GM21717 (cell line): ENCODE measurements around the gene GRB7.
"Not testable (repeated sequence)": the region's sequence is repeated elsewhere in the genome, so short reads cannot be mapped to it uniquely, and the experiment has no call there.

Experiments used
- ATAC-seq: cut with Tn5 transposase; IDR thresholded peaks from one replicate; pipeline ENCODE4 v1.9.1; 2021; ENCODE audit warnings: mild to moderate bottlenecking, moderate library complexity; ENCODE audit not compliant: unreplicated experiment

The GRB7 gene

DNA sequence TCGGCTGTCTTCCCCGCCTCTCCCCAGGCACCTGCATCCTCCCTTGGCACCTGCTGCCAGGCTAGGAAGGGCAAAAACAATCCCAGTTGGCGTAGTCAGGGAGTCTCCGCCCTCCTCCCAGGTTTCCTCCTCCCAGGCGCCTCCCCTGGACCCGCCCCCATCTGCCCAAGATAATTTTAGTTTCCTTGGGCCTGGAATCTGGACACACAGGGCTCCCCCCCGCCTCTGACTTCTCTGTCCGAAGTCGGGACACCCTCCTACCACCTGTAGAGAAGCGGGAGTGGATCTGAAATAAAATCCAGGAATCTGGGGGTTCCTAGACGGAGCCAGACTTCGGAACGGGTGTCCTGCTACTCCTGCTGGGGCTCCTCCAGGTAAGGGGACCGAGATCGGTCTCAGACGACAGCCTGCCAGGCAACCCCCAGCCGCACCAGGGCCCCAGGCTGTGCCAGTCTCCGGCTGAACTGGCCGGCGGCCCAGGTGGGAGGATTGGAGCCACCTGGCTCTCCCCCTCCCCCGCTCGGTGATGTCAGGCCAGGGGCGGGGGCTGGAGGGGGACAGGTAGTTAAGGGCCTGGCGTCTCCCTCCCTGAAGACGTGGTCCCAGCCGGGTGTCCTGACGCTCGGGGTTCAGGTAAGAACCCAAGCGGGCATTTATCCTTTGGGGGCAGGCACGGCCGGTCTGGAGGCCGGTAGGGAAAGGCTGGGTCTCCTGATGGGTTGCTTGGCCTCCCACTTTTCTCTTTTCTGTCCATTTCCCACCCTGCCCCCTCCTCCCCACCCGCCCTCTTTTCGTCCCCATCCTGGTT lies at the start of gene GRB7:
TSS of gene GRB7 (plus strand) at position 179 of the 808 bp plus-strand sequence. CDS start 4,364 bp downstream, outside the sequence.
- ATAC-seq = no peak

DNA sequence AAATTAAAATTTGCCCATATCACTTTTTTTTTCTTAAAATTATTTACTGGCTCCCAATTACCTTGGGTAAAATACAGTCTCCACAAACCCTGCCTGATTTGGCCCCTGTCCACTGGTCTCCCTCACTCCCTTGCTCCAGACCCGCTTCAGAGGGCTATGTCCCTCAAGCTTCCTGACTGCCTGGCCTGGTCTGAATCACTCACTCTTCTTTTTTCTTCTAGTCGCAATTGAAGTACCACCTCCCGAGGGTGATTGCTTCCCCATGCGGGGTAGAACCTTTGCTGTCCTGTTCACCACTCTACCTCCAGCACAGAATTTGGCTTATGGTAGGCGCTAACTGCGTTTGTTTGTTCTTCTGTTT lies 49.3 kb upstream of the GRB7 start:
- no peak for ATAC-seq

DNA sequence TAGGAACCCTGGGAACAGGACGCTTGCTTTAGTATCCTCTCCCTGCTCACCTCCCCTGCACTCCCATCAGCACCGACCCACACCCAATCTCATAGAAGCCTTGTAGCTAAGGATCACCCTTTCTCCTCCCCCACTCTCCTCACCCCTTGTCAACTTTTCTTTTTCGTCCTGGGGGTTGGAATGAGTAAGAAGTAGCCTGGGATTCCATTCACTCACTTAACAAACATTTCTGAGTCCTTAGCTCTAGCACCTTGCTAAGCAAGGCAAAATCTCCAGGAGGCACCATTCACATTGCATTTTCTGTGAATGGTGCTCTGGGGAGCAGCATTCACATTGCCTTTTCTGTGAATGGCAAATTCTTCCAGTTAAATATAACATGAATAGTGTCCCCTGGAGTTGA lies 48.8 kb upstream of the GRB7 start:
- ATAC-seq = no peak

DNA sequence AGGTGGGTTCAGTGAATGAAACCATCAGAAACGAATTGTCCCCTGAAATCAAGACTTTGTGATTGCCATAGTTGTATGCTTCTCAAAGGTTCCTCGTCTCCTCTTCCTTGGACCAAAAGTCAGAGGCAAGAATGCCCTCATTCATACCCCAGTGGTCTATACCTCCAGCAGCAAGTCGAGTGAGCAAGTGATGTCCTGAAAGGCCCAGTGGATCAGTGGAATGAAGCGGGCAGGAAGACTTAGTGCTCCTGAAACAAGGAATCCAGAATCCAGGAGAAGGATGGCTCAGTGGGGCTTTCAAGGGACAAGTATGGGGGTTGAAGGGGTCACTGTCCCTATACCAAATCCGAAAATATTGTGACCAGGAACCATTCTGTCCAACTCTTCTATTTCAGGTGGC lies 43.1 kb upstream of the GRB7 start:
- ATAC-seq = no peak

DNA sequence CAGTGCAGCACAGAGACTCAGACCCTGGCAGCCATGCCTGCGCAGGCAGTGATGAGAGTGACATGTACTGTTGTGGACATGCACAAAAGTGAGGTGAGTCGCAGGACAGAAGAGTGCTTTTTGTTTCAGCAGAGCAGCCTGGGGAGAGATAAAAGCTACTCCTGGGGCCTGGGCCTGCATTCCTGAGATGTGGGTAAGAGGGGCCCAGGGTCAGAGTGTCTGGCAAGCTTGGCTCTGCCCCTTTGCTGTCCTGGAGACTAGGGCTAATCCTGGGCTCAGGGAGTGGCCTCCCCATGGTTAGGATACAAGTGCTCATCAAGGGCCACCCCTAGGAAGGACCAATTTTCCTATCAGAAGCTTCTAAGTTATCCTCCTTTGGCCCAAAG lies 42.7 kb upstream of the GRB7 start:
- ATAC-seq = no peak

DNA sequence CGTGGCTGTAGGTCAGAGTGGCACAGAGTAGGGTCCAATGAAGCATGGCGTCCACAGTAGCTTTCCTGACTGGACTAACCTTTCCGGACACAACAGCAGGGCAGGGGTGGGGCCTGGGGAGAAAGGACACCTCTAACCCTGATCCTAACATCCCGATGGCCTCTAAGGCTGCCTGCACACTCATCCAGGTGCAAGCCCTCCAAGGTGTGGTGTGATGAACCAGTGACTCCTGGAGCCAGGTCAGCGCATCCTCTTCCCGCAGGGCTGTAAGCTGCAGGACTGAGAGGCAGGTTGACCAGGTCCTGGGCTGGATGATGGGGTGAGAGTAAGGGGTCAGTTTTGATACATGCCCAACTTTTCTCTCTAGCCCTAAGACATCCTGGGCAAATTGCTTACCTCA lies 41.0 kb upstream of the GRB7 start:
- ATAC-seq = no peak

DNA sequence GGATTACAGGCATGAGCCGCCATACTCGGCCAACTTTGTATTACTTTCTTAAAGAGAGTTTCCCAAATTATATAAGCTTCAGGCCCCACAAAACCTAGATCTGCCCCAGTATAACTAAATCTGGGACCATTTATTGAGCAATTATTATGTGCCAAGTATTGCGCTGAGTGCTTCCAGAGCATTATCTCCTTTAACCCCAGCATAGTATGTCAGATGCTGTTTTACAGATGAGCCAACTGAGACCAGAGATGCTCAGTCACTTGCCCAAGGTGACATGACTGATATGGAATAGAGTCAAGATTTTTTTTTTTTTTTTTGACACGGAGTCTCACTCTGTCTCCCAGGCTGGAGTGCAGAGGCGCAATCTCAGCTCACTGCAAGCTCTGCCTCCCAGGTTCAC lies 39.8 kb upstream of the GRB7 start:
- no peak for ATAC-seq

DNA sequence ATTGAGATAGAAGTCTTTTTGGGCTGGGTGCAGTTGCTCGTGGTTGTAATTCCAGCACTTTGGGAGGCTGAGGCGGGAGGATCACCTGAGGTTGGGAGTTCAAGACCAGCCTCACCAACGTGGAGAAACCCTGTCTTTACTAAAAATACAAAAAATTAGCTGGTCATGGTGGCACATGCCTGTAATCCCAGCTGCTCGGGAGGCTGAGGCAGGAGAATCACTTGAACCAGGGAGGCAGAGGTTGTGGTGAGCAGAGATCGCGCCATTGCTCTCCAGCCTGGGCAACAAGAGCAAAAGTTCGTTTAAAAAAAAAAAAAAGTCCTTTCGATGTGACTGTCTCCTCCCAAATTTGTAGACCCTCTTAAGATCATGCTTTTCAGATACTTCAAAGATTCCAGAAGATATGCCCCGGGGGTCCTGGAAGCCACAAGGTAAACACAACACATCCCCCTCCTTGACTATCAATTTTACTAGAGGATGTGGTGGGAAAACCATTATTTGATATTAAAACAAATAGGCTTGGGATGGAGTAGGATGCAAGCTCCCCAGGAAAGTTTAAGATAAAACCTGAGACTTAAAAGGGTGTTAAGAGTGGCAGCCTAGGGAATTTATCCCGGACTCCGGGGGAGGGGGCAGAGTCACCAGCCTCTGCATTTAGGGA lies 38.5 kb upstream of the GRB7 start:
- not testable (repeated sequence) for ATAC-seq

DNA sequence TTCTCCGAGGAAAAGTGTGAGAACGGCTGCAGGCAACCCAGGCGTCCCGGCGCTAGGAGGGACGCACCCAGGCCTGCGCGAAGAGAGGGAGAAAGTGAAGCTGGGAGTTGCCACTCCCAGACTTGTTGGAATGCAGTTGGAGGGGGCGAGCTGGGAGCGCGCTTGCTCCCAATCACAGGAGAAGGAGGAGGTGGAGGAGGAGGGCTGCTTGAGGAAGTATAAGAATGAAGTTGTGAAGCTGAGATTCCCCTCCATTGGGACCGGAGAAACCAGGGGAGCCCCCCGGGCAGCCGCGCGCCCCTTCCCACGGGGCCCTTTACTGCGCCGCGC lies 38.0 kb upstream of the GRB7 start, which contains the start of gene ERBB2:
TSS of gene ERBB2 (plus strand) at position 247 of the 330 bp plus-strand sequence. CDS start 175 bp downstream, outside the sequence.
- no peak for ATAC-seq

DNA sequence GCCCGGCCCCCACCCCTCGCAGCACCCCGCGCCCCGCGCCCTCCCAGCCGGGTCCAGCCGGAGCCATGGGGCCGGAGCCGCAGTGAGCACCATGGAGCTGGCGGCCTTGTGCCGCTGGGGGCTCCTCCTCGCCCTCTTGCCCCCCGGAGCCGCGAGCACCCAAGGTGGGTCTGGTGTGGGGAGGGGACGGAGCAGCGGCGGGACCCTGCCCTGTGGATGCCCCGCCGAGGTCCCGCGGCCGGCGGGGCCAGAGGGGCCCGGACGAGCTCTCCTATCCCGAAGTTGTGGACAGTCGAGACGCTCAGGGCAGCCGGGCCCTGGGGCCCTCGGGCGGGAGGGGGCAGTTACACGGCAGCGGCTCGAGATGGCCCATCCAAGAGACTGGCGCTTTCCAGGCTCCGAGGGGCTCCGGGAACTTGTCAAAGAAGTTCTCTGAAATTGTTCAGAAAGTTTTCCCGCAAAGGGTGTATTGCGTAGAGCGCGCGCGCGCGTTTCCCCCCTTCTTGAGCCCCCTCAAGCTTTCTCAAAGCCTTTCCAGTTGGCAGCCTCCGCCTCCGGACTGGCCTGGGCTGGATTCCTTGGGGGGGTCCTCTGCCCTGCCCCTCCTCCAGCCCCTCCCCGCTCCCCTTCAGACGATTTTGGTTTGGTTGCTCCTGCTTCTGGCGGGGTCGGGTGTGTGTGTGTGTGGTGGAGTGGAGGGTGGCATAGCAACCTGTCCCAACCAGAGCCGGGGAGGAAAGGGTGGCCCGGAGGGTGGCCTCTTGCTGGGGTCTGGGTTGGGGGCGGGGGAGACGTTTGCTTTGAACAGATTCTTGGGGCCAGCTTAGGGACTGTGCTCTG lies 37.4 kb upstream of the GRB7 start:
- no peak for ATAC-seq

DNA sequence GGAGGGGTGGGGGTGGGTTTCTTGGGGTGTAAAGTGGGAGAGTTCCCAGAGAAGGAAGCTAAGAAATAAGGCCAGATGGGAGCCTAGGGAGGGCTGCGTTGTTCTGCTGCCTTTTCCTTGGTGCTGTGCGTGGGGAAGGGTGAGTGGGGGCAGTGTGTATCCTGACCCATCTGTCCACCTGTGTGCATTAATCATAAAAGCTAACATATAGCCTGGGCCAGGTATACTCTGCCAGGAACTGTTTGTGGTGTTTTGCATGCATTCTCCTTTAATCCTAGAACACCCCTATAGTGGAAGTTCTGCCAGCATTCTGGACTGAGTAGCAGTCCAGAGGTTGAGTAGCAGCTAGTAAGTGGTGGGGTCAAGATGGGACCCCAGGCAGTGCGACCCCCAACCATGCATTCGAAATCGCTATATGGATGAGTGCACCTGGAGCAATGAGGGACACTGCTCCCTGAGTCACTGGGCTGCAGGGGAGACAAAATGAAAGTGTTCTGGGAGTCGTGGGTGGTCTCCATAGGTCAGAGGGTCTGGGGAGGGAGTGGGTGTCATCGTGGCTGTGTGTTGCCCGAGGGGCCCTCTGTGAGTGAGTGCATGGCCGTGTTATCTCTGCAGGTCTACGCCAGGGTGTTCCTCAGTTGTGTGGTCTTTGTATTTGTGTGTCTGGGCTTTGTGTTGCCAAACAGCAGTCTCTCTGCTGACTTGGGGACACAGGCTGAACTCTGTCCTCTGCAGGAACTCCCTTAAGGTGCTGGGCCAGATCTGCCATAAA lies 36.5 kb upstream of the GRB7 start:
- no peak for ATAC-seq

DNA sequence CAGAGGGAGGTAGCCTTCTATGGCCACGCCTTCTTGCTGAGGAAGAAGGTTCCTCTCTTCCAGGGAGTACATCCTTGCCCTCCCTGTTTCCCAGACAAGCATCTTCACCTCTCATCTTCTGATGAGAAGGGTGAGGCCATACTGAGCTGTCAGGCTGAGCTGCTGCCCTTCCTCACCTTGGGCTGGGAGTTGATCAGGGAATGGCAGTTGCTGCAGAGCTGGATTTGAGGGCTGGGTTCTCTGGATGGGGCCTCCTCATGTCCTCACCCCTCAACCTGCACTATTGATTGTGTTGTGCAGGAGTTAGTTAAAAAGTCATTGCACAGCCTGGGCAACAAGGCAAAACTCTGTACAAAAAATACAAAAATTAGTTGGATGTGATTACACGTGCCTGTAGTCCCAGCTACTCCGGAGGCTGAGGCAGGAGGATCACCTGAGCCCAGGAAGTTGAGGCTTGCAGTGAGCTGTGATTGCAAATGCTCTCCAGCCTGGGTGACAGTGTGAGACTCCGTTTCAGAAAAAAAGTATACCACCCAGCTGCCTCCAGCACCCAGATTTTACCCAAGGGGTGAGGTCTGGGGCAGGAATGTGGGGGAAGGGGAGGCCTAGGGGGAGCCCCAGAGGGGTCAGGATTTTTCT lies 35.8 kb upstream of the GRB7 start:
- no peak for ATAC-seq

DNA sequence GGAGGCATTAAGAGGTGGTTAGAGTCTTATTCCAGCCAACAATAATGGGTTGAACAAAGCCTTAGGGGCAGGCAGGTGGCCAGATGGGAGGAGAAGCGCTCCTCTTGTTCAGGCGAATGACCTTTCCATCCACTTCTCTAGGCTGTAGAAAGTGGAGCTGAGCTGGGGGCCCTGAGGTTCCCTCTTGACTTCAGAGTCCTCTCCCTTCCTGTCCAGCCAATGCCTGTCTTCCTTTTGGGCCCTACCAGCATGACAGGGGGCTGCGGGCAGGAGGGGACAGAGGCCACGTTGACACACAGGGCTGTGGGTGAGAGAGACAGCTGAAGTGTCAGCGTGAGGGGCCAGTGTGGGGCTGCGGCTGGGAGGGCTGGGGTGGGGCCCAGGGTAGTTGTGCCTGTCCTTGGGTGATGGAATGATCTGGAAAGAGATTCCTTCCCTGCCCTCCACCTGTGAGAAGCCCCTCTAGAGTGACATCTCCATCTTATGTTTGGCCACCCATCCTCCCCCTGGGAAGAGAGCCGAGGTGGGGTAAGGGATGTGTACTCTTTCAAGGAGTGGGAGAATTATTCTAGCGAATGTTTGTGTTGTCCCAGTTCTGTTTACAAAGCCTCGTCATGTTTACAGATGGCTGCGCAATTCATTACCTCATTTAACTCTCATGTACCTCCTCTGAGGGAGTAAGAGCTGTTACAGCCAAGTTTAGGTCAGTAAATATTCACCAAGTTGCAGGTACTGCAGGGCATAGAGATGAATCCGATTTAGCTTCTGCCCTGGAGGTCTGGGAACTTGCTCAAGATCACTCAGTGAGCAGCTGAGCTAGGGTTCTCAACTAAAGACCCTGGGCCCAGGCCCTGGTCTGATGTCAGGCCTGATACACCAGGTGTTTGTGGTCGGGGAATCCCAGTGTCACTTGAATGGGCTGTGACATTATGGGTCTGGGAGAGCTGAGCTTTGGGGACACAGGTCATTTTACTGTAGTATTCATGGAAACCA lies 34.5 kb upstream of the GRB7 start:
- ATAC-seq = no peak

DNA sequence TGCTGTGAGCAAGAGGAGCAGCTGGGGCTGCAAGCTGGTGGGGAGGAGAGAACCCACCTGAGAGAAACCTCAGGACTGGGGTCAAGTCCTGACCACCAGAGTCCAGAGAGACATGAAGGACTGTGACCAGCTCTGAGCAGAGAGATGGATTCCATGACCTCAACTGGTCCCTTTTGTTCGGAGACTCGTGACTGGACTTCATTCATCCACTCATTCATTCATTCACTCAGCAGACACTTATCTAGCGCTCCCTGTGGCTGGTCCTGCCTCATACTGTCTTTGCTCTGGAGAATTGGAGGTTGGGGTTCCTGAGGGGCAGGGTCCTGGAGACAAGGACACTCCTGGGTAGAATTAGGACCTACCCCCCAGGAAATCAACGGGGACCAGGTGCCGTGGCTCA lies 33.8 kb upstream of the GRB7 start:
- ATAC-seq = no peak

DNA sequence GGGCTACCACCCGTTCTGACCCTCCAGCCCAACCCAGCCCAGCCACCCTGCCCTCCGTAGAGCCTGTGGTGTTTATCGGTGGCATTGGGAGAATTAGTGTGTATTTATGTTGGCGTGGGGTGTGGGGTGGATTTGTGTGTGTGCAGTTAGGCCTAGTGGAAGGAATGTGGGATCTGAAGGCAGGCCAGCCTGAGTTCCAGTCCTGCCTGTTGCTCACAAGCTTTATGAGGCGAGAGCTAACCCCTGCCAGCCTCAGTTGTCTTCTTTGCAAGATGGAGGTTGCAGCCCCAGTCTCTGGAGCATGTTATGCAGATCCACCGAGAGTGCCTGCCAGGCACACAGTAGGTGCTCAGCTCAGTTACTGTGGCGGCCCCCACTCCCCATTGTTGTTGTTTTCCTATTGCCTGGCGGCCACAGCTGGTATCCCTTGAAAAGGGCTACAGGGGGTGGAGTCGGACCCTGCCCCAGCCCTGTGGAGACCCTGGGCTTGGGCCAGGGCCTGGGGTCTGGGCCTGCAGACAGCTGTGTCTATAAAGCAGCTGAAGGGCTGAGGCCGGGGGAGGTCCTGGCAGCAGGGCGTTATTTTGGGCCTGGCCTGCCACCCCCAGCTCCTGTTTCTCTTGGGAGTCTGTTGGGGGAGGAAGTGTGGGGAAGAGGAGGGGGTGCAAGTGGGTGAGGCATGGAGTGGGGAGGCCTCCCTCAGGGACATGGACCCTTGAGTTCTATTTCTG lies 32.8 kb upstream of the GRB7 start:
- no peak for ATAC-seq

DNA sequence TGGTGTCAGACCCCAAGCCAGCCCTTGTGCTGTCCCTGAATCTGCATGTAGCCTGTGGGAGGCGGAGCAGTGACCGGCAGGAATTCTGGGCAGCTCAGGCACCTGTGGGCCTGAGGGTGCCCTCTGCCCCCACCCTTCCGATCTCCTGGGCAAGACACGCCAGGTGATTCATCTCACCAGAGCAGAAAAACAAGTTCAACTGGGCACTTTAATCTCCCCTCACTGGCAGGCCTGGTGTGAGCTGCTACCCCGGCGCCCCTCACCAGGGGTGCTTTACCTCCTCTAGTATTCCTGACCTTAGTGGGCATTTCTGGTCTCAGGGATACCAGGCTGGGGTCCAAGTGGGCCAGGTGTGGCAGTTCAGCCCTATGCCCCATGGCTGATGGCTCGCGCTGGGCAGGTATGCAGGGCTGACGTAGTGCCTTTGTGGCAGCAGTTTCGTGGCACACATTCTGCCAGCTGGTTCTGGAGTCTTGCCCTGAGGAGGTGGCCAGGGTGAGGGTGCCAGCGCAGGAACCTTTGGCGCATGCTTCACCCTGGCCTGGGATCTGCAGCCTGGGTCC lies 31.9 kb upstream of the GRB7 start:
- no peak for ATAC-seq

DNA sequence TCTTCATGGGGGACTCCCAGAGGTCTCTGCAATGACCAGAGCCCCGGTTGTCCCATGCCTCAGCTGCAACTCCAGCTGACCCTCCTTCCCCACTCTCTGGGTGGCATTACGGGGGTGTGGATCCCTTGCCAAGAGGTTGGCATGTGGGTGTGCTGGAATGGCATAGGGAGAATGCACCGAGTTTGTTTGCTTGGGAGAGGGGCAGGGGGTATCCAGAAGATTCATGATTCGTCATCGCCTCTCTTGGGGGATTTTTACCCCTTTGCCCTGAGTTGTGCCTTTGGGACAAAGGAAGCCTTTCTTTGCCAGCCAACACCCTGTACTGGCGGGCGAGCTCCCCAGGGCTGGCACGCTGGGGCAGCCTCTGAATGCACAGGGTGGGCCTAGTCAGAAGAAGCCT lies 31.4 kb upstream of the GRB7 start:
- no peak for ATAC-seq

DNA sequence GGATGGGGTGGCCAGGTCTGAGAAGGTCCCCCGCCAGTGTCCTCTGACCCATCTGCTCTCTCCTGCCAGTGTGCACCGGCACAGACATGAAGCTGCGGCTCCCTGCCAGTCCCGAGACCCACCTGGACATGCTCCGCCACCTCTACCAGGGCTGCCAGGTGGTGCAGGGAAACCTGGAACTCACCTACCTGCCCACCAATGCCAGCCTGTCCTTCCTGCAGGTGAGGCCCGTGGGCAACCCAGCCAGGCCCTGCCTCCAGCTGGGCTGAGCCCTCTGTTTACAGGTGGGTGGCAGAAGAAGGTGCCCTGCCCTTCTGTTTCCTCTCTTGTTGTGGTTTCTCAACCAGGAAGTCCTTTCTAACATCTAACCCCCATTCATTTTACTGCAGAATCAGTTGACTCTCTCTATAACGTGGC lies 30.8 kb upstream of the GRB7 start:
- no peak for ATAC-seq
